ENCODE results near the gene PGRMC2.
"Not testable (repeated sequence)": the region's sequence is repeated elsewhere in the genome, so short reads cannot be mapped to it uniquely, and the experiment has no call there.

Gene PGRMC2

DNA sequence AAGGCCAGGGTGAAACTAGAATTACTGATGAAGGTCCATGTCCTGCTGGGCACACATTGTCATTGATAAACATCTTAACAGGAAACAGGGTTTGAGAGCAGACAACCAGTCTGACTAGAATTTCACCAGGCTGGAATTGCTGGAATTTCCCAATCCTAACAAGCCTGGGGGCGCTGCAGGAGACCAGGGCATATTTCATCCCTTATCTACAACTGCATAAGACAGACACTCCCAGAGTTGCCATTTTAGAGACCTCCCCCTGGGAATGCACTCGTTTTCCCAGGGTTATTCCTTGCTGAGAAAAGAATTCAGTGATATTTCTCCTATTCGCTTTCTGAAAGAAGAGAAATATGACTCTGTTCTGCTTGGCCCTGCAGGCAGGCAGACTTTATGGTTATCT is 22.1 kb downstream of the PGRMC2 start:
- DNase-seq = not testable (repeated sequence)

DNA sequence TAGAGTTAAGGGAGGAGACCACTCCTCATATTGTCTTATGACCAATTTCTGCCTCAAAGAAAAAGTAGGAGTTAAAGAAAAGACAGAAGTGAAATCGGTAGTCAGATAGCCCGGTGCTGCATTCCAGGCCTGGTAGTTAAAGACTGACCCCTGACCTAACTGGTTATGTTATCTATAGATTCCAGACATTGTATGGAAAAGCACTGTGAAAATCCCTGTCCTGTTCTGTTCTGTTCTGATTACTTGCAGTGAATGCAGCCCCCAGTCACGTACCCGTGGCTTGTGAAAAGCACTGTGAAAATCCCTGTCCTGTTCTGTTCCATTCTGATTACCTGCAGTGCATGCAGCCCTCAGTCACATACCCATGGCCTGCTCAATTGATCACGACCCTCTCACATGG is 27.7 kb downstream of the PGRMC2 start:
- DNase-seq = not testable (repeated sequence)

DNA sequence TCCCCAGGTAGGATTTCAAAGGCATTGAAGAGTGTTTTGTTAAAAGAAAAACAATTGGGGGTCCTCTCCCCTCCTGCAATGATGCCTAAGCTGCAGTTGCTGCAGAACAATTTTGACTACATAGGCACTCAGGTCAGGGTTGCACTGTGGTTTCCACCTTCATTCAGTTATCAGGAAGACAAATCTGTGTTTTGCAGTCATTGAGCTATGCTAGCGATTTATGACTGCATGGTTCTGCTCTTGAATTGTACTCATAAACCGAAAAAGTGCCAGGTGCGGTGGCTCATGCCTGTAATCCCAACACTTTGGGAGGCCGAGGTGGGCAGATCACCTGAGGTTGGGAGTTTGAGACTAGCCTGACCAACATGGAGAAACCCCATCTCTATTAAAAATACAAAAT is 29.4 kb downstream of the PGRMC2 start:
- DNase-seq = not testable (repeated sequence)

DNA sequence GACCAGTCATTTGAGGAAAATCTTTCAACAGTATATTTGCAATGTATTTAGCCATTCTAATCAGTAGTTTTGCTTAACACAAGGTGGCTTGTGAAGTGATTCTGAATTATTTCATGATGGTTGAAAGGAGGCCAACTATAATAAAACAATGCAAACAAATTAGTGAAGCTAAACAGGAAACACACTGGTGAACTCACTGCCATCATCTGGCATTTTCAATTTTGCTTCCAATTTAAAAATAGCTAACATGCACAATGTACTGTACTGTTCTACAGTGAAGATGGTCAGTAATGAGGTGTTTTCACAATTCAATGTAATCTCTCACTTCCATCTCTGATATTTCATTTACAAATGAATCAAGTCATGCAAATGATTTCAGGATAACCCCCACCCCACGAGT is 31.1 kb downstream of the PGRMC2 start:
- DNase-seq = no peak

DNA sequence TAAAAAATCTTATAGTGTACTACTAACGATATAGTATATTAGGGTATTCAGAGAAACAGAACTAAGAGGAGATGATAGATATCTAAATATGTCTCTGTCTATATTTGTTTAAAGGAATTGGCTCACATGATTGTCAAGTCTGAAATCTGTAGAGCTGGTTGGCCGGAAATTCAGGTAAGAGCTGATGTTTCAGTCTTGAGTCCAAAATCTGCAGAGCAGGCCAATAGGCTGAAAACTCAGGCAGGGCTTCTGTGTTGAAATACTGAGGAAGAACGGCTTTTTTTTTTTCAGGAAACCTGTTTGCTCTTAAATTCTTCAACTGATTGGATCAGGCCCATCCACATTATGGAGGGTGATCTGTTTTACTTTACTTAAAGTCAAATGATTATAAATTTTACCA is 31.7 kb downstream of the PGRMC2 start:
- DNase-seq = no peak

DNA sequence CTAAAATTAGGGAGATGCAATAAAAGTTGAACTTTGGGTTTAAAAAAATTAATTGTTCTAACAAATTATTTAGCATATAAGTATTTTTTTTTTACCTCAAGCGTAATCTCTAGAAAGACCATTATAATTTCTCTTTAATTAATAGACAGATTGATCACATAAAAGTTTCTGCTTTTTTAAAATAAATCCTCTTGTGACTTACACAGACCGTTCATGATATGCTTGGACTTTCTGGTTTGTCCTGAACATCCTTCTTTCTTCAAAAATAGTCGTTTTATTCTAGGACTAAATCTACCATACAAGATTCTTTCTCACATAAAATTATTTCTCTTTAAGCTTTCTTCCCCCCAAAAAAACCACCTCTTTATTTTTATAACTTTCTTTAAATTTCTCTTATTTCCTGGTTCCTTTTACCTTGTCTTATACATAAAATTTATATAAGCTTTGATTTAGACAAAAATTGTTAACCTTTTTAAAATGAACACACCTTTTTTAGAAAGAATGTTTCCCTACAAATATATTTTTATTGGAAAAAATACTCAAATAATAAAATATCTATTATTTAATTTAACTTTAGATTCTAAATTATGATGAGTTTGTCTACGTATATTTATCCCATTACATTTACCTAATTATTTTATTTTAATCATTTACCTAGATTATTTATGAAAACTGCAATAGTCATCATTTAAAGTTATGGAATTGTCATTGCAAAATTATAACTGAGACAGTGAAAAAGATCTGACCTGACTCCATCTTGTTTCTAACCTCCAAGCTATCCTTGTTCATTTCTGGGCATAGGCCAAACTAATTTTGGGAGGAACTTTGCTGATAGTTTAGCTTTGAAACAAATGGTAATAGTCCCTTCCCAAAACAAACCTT is 37.6 kb downstream of the PGRMC2 start:
- DNase-seq = no peak

DNA sequence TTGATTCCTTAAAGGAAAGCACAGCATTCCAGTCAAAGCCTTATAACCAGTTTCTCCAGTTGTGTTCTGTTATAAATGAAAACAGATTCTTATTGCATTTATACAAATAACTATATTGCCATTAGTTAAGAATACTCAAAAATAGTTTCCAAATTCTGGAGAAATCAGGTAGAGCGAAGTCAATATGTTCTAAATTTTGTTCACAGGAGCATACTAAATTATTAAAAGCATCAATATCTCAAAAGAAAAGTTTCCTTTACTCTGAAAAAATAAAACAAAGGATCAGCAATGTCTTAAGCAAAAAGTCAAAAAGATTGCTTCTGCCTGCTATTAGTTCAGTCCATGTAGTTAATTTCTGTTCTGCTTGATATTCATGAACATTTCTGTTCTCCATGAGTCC is 39.7 kb downstream of the PGRMC2 start:
- no peak for DNase-seq

DNA sequence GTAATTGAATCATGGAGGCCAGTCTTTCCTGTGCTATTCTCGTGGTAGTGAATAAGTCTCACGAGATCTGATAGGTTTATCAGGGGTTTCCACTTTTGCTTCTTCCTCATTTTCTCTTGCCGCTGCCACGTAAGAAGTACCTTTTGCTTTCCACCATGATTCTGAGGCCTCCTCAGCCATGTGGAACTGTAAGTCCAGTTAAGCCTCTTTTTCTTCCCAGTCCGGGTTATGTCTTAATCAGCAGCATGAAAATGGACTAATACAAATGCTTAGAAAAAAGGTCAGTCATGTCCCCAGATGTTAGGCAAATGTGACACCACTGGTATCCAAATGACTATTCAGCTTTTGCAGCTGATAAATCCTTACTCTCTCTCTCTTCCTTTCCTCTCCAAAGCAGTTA is 42.2 kb downstream of the PGRMC2 start:
- DNase-seq = not testable (repeated sequence)

DNA sequence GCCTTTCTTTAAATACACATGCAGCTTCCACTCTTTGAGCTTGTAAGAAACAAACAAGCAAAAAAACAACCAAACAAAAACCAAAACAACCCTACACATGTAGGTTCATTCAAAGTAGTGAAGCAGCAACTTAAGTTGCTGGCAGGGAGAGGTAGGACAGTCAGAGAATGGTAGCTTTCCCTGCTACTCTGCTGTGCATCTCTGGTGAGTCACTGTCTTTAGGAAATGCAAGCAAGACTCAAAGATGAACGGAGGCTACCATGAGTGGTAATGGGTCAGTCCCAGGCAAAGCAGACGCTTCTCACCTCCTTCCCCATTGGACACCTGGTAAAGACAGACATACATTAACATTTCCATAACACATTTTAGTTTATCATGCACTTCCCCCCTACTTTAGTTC is 43.2 kb downstream of the PGRMC2 start:
- no peak for DNase-seq

DNA sequence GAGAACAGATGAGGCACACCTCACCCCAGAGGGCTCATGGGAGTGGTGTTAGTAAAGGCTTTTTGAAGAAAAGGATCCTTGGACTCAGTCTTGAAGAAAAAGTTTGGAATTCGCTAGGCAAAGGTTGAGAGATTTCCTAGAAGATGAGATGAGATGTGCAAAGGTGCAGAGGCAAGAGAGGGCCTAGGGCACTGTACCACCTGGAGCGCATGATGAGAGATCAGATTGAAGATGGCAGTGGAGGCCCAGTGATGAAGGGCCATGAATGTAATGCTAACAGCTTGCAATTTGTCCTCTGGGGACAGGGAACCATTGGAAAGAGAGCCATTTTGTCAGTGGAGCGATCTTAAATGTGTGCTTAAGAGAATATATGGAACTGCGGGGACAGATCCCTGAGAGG is 45.0 kb downstream of the PGRMC2 start:
- DNase-seq = no peak

DNA sequence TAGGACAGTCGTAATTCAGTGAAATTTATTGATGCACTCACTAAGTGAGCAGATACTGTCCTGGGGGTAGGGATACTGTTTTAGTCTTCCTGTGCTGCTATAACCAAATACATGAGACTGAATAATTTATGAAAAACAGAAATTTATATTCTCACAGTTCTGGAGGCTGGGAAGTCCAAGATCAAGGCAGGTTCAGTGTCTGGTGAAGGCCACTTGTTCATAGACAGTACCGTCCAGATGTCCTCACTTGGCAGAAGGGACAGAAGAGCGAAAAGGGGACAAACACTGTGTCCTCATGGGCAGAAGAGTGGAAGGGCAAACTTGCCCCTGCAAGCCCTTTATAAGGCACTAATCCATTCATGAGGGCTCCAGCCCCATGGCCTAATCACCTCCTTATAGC is 45.6 kb downstream of the PGRMC2 start:
- DNase-seq = no peak

DNA sequence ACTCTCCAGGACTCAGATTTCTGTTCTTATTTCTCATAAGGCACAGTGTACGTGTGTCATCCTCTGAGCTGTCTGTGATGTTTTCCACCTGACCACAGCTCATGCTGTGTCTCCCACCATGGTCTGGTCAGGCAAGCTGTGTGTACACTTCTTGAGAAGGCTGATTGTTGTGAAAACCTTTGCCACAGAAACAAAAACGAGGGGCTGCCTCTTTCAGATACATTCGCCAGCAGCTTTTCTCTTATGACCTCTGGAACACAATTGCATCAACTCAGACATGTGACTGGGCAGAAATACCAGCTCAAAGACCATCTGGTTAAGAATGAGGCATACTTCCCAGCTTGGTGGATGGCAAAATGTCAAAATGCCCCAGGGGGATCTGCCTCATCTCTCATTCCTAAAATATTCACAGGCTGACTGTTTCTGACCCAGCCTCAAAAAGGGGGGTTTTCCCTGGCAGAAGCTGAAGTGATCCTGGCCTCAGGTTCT is 46.1 kb downstream of the PGRMC2 start:
- DNase-seq = no peak

DNA sequence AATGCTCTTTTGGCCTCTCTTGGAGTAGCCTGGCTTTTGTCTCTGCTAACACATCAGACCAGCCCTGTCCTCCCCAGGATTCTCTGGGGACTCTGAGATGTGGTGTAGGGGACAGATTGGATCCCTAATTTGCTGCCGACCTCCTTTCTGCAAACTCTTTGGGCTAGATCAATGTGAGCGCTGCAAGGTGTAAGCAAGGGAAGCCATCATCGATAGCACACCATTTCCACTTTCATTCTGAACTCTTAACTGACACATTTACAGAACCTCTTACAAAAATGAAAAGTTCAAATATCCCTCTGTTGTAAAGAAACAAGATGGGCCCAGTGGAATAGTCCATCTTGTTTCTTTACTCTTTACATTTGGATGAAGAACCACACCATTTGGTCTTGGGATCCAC is 46.6 kb downstream of the PGRMC2 start:
- no peak for DNase-seq

DNA sequence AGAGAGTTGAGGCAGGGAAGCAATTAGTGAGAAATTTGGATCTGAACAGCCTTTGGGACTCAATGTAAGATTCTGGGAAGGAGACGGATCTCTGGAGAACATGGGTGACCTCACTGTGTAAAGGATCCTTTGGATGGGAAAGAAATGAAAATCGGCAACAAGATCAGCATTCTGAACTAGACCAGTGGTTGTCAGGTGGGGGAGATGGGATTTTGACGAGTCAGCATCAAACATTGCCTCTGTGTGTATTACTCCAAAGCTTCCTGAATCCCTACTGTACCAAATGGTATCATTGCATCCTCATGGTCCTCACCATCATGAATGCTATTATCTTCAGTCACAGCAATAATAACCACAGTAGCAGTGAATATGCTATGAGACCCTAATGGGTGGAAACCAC is 52.8 kb downstream of the PGRMC2 start:
- DNase-seq = no peak

DNA sequence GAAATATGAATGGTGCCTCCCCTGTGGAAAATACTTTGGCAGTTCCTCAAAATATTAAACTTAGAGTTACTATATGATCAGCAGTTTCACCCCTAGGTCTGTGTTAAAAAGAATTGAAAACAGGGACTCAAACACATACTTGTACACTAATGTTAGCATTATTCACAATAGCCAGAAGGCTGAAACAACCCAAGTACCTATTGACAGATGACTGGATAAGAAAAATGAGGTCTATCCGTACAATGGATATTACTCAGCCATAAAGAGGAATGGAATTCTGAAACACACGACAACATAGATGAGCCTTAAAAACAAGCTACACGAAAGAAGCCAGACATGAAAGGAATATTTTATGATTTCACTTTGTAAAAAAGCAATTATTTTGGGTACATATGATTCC is 54.9 kb downstream of the PGRMC2 start:
- DNase-seq = no peak

DNA sequence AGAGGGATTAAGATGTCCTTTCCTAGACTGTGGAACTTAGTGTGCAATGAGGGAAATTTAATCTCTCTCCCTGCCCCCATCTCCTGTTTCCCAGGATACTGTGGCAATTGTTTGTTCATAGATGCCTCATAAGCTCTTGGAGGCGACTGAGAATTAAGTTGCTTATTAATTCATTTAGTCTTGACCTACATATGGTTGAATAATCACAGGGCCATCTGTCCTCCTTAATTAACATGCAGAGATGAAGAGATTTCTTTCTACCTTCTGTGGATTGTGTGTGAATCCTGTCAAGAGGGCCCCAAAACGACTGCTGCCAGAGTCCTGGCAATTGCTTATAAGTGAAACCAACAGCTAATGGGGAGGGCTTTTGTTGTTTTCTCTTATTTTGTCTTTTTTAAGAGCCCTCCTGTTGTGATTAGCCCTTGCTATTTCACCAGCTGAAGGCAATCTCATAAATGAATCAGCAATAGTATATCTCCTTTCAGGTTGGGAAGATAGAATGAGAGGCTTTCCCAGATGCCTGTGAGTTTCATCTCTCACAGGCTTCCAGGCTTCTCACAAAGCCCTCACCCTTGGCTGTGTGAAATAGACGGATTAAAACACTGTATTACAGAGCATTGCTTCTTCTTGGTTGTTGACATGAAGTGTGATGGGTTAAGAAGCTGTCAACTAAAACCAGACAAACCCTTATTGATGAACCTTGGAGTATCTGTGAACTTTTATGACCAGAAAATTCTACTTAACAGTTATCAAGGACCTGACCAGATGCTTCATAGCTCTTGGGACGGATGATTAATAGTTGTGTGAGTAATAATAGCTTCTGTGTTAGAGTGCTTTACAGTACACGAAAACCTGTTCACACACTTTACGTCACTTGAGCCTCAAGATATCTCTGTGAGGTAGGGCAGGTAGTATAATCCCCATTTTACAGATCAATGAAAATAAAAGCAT is 58.5 kb downstream of the PGRMC2 start:
- DNase-seq = no peak

DNA sequence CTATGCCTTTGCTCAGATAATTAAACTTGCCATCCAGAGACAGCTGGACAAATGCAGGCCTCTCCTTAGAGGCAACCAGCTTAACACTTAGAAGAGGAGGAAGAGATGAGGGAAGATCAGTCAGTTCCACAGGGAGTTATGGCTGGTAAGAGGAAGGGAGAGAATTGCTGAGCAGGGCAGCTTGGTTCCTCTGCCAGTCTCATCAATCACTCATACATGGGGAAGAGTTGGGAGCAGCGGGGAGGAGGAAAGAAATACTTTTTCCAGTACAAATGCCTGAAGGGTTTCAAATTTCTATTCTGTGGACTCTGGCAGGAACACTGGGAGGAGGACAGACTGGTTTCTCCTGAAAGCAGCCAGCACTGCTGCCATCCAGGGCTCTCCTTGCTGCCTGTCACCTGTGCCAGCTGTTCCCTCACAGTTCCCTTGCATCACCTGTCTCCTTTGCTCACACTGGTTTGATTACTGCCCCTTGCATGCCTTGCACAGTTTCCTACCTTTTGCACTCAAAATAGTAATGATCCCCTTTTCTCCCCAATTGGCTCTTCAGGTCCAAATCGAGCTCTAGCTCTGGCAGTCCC is 59.5 kb downstream of the PGRMC2 start:
- no peak for DNase-seq

DNA sequence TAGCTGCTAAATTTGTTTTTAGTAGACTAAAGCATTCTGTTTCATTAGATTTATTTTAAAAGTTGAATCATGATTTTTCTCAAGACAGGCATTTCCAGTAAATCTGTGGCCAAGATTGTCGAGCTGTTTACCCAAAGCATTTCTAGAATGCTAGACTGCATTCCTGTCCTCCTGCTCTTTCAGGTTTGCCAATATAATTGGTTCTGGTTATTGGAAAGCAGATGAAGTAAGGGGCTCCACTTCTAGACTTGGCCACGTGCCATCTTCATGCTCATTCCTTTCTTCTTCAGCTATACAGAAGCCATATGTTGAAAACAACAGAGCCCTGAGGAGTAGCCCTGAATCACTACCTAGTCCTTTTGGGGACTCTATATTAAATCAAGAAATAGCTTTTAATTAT is 62.5 kb downstream of the PGRMC2 start:
- no peak for DNase-seq

DNA sequence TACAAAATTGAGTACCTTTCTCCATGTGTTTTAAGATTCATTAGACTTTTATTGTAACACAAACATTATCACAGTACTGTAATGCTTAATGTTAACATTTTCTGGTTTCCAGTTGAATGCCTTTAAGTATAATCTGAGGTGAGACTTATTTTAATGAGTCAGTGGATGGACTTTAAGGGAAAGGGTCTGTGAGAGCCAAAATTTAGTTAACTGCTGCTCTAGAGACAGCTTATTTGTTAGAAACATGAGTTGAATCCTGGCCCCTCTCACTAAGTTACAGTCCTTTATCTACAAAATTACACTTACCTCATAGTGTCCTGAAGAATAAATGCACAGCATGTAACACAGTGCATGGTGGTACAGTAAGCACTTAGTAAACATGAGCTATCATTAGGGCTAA is 66.0 kb downstream of the PGRMC2 start:
- no peak for DNase-seq

DNA sequence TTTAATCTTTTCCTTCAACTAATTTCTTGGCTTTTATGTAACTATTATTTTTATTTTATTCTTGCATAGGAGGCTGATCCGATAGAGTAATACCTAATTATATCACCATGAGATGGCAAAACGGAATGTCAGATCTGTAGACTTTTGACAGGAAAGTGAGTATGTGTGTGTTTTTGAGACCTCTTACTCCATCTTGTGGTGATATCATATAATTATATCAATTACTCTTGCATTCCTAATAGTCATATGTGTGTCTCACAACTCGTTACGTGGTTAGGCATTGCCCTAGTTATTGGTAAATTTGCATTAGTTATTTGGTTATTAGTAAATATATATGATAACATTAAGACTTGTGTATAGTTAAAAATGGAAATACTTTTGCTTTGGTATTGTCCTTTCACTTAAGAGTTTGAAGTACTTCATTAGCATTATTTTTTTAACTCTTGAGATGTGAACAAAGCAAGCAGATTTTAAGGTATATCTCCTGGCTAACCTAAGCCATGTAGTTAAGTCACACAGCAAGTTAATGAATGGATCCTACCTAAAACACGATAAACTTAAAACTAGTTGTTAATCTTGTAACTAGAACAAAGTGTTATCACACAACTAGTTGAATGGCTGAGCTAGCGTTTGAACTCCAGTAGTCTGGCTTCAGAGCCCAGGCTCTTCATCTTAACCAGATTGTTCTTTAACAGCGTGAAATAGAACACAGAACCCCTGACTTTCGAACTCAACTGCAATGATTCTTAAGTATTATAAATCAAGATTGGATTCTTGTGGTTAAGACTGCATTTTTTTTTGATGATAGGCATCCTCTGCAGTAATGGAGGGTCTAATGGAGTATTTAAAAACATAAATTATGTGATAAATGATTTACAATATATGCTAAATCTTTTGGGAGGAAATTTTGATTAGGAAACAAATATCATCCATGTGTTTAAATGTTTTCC is 67.1 kb downstream of the PGRMC2 start:
- DNase-seq = no peak
